ENCODE results near the gene FBXO48. TPM values are rescaled to one million over a fixed set of nuclear protein-coding genes. Genes with fewer than 3 reads are reported as not detected.

The FBXO48 gene
- total and polyA plus RNA-seq, 2 experiments from 2014 or later: 1.1 to 1.3 TPM

DNA sequence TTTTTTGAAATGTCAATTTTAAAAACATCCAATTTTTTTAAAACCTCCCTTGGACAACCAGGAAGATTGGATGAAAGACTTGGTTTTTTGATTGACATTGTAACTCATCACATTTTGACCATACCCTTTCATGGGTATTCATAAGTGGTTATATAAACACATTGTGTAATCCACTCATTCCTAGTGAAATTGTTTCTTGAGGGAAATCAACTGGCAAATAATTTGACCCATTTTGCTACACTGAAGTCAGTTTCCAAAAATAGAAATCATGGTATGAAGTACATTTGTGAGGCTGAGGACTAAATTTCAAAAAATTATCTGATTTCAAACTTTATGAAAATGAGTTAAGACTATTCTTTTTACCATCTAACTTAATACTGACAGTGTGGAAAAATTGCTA lies 31.5 kb downstream of the FBXO48 start (continued):
- TF ChIP-seq, protein P1, sequence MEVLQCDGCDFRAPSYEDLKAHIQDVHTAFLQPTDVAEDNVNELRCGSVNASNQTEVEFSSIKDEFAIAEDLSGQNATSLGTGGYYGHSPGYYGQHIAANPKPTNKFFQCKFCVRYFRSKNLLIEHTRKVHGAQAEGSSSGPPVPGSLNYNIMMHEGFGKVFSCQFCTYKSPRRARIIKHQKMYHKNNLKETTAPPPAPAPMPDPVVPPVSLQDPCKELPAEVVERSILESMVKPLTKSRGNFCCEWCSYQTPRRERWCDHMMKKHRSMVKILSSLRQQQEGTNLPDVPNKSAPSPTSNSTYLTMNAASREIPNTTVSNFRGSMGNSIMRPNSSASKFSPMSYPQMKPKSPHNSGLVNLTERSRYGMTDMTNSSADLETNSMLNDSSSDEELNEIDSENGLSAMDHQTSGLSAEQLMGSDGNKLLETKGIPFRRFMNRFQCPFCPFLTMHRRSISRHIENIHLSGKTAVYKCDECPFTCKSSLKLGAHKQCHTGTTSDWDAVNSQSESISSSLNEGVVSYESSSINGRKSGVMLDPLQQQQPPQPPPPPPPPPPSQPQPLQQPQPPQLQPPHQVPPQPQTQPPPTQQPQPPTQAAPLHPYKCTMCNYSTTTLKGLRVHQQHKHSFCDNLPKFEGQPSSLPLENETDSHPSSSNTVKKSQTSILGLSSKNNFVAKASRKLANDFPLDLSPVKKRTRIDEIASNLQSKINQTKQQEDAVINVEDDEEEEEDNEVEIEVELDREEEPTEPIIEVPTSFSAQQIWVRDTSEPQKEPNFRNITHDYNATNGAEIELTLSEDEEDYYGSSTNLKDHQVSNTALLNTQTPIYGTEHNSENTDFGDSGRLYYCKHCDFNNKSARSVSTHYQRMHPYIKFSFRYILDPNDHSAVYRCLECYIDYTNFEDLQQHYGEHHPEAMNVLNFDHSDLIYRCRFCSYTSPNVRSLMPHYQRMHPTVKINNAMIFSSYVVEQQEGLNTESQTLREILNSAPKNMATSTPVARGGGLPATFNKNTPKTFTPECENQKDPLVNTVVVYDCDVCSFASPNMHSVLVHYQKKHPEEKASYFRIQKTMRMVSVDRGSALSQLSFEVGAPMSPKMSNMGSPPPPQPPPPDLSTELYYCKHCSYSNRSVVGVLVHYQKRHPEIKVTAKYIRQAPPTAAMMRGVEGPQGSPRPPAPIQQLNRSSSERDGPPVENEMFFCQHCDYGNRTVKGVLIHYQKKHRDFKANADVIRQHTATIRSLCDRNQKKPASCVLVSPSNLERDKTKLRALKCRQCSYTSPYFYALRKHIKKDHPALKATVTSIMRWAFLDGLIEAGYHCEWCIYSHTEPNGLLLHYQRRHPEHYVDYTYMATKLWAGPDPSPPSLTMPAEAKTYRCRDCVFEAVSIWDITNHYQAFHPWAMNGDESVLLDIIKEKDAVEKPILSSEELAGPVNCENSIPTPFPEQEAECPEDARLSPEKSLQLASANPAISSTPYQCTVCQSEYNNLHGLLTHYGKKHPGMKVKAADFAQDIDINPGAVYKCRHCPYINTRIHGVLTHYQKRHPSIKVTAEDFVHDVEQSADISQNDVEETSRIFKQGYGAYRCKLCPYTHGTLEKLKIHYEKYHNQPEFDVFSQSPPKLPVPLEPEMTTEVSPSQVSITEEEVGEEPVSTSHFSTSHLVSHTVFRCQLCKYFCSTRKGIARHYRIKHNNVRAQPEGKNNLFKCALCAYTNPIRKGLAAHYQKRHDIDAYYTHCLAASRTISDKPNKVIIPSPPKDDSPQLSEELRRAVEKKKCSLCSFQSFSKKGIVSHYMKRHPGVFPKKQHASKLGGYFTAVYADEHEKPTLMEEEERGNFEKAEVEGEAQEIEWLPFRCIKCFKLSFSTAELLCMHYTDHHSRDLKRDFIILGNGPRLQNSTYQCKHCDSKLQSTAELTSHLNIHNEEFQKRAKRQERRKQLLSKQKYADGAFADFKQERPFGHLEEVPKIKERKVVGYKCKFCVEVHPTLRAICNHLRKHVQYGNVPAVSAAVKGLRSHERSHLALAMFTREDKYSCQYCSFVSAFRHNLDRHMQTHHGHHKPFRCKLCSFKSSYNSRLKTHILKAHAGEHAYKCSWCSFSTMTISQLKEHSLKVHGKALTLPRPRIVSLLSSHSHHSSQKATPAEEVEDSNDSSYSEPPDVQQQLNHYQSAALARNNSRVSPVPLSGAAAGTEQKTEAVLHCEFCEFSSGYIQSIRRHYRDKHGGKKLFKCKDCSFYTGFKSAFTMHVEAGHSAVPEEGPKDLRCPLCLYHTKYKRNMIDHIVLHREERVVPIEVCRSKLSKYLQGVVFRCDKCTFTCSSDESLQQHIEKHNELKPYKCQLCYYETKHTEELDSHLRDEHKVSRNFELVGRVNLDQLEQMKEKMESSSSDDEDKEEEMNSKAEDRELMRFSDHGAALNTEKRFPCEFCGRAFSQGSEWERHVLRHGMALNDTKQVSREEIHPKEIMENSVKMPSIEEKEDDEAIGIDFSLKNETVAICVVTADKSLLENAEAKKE (CRISPR knock-in tag; IDR thresholded peaks at IDR 0.05): no peak
- no peak for TF ChIP-seq JUNB (IDR thresholded peaks at IDR 0.05; ENCODE audit: unreplicated experiment)
- TF ChIP-seq ZNF114 (CRISPR knock-in tag; IDR thresholded peaks at IDR 0.05): no peak
- TF ChIP-seq, protein P2, sequence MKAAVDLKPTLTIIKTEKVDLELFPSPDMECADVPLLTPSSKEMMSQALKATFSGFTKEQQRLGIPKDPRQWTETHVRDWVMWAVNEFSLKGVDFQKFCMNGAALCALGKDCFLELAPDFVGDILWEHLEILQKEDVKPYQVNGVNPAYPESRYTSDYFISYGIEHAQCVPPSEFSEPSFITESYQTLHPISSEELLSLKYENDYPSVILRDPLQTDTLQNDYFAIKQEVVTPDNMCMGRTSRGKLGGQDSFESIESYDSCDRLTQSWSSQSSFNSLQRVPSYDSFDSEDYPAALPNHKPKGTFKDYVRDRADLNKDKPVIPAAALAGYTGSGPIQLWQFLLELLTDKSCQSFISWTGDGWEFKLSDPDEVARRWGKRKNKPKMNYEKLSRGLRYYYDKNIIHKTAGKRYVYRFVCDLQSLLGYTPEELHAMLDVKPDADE (IDR thresholded peaks at IDR 0.05): no peak

DNA sequence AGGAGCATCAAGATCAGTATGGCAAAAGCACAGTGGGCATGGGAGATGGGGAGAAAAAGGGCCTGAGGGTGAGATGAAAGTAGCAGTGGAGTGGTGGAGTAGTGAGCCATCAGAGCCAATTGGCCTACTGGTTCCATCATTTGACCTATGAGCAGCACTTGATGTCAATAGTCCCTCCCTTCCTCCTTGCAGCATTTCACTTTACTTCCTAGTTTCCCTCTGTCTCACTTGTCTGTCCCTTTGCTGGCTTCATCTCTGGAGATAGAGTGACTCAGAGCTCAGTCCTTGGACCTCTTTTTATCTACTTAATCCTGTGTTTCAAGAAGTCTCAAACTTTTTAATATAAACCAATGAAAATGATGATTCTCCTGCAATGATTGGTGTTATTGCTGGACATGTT lies 32.1 kb downstream of the FBXO48 start:
- H2AFZ ChIP-seq: no peak overlapping the region
- H3K4me2 ChIP-seq: no peak overlapping the region
- H3K9me2 ChIP-seq (ENCODE audit: insufficient read depth): no peaks in the 10 kb centered on the region
- no peaks in the 10 kb centered on the region for H3F3A ChIP-seq (replicated peaks; ENCODE audit: low read depth)
- no peaks in the 10 kb centered on the region for H3K79me2 ChIP-seq (replicated peaks; ENCODE audit: insufficient read depth)
- ATAC-seq (no peak), DNase-seq (ENCODE audit: low spot score) (no peak)
- Mint-ChIP-seq H3K27ac (no peak overlapping the region), H3K9me3 (peaks cover 9% of the 10 kb centered on the region; the same call in 2 of the 3 replicates), H3K27me3 (ENCODE audit: insufficient read depth, low read depth, poor library complexity) (no peaks in the 10 kb centered on the region), H3K4me1 (peaks cover 7% of the 10 kb centered on the region; the same call in 1 of the 3 replicates), H3K36me3 (ENCODE audit: low read depth) (no peaks in the 10 kb centered on the region), H3K4me3 (no peak overlapping the region)
- no peaks in the 10 kb centered on the region for H3K4me1 ChIP-seq (ENCODE audit: insufficient read depth)
- H3K36me3 ChIP-seq (ENCODE audit: insufficient read depth): no peaks in the 10 kb centered on the region
- no peaks in the 10 kb centered on the region for H3K27me3 ChIP-seq (ENCODE audit: insufficient read depth)
- no peaks in the 10 kb centered on the region for H4K20me1 ChIP-seq (replicated peaks; ENCODE audit: insufficient read depth)
- H3K27ac ChIP-seq (ENCODE audit: low read depth): no peak overlapping the region
- H3K4me3 ChIP-seq: no peak overlapping the region
- TF ChIP-seq POLR2AphosphoS5 (IDR thresholded peaks at IDR 0.05; ENCODE audit: low read depth) (no peak), ZNF114 (CRISPR knock-in tag; IDR thresholded peaks at IDR 0.05) (no peak), ZNF331 (CRISPR knock-in tag; IDR thresholded peaks at IDR 0.05; ENCODE audit: low read depth) (no peak), CREB1 (CRISPR knock-in tag; IDR thresholded peaks at IDR 0.05; ENCODE audit: low read depth) (no peak), STAT1 (IDR thresholded peaks at IDR 0.05; ENCODE audit: unreplicated experiment) (no peak), EZH2phosphoT487 (IDR thresholded peaks at IDR 0.05; ENCODE audit: unreplicated experiment) (no peak), JUNB (IDR thresholded peaks at IDR 0.05; ENCODE audit: unreplicated experiment) (no peak), NANOG (IDR thresholded peaks at IDR 0.05; ENCODE audit: borderline replicate concordance) (no peak)
- TF ChIP-seq, protein P2 (IDR thresholded peaks at IDR 0.05): no peak
- TF ChIP-seq, protein P3, sequence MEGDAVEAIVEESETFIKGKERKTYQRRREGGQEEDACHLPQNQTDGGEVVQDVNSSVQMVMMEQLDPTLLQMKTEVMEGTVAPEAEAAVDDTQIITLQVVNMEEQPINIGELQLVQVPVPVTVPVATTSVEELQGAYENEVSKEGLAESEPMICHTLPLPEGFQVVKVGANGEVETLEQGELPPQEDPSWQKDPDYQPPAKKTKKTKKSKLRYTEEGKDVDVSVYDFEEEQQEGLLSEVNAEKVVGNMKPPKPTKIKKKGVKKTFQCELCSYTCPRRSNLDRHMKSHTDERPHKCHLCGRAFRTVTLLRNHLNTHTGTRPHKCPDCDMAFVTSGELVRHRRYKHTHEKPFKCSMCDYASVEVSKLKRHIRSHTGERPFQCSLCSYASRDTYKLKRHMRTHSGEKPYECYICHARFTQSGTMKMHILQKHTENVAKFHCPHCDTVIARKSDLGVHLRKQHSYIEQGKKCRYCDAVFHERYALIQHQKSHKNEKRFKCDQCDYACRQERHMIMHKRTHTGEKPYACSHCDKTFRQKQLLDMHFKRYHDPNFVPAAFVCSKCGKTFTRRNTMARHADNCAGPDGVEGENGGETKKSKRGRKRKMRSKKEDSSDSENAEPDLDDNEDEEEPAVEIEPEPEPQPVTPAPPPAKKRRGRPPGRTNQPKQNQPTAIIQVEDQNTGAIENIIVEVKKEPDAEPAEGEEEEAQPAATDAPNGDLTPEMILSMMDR (conservative IDR thresholded peaks at IDR 0.05; ENCODE audit: low read depth in 2 of 2): no peak
- TF ChIP-seq, protein P4, sequence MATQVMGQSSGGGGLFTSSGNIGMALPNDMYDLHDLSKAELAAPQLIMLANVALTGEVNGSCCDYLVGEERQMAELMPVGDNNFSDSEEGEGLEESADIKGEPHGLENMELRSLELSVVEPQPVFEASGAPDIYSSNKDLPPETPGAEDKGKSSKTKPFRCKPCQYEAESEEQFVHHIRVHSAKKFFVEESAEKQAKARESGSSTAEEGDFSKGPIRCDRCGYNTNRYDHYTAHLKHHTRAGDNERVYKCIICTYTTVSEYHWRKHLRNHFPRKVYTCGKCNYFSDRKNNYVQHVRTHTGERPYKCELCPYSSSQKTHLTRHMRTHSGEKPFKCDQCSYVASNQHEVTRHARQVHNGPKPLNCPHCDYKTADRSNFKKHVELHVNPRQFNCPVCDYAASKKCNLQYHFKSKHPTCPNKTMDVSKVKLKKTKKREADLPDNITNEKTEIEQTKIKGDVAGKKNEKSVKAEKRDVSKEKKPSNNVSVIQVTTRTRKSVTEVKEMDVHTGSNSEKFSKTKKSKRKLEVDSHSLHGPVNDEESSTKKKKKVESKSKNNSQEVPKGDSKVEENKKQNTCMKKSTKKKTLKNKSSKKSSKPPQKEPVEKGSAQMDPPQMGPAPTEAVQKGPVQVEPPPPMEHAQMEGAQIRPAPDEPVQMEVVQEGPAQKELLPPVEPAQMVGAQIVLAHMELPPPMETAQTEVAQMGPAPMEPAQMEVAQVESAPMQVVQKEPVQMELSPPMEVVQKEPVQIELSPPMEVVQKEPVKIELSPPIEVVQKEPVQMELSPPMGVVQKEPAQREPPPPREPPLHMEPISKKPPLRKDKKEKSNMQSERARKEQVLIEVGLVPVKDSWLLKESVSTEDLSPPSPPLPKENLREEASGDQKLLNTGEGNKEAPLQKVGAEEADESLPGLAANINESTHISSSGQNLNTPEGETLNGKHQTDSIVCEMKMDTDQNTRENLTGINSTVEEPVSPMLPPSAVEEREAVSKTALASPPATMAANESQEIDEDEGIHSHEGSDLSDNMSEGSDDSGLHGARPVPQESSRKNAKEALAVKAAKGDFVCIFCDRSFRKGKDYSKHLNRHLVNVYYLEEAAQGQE (IDR thresholded peaks at IDR 0.05; ENCODE audit: unreplicated experiment): no peak
